NCI-H774 (cell line): ENCODE measurements around the gene MPG.

ENCODE experiments used
- DNase-seq: peaks from one replicate; lab custom pipeline; 2025; lab: John Stamatoyannopoulos, UW

MPG gene

GRCh38 chr16:66309-67182, 11.5 kb upstream of the MPG start:
- DNase-seq, result no peak

GRCh38 chr16:67183-67791, 10.7 kb upstream of the MPG start:
- DNase-seq, result no peak

- DNase-seq, result no peak
These were observed 9.9 kb upstream of the MPG start for GRCh38 chr16:67884-68789.

- DNase-seq, result no peak
These were observed 8.8 kb upstream of the MPG start for GRCh38 chr16:69181-69580.

- DNase-seq, result no peak
These were observed 6.8 kb upstream of the MPG start for GRCh38 chr16:71210-71539.

DNA sequence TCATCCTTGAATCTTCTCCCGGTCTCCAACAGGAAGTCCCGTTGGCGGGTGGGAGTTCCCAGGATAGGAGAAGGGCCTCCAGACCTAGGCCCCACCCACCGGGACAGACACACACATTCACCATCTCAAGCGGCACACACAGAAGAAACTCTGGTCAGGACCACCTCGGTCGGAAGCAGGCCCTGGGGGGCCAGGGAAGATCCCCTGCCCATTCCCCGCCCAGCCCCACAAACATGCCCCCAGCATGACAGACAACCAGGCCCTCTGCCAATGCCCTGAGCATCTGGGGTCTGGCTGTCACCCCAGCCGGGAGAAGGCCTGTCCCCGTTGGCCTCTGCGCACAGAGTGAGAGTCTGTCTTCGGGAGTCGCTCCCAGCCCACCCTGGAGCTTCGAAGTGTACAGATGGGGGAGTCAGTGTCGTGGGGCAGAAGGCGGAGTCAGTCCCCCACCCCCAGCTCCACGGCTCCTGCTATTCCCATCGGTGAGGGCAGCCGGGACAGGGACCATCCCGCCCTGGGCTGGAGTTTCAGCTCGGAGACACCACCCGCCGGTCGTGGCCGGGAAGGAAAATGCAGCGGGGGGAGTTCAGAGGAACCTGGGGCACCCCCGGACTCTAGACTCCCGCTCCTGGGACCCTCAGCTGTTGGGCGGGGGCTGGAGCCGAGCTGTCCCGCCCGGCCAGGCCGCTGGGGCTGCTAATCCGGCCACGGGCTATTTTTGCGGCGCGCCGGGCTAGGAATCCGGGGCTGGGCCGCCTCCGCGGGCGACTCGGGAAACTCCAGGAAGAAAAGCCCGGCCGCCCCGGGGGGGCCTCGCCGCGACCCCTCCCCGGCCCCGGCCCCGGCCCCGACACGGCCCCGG, 6.3 kb upstream of the MPG start:
- DNase-seq, result no peak

GRCh38 chr16:72561-73548, 5.2 kb upstream of the MPG start, which contains the start of gene RHBDF1:
Gene RHBDF1, minus strand, starts transcription at chr16:72631. Its CDS starts 7,616 bp downstream, at chr16:65015.
- DNase-seq, result no peak

DNA sequence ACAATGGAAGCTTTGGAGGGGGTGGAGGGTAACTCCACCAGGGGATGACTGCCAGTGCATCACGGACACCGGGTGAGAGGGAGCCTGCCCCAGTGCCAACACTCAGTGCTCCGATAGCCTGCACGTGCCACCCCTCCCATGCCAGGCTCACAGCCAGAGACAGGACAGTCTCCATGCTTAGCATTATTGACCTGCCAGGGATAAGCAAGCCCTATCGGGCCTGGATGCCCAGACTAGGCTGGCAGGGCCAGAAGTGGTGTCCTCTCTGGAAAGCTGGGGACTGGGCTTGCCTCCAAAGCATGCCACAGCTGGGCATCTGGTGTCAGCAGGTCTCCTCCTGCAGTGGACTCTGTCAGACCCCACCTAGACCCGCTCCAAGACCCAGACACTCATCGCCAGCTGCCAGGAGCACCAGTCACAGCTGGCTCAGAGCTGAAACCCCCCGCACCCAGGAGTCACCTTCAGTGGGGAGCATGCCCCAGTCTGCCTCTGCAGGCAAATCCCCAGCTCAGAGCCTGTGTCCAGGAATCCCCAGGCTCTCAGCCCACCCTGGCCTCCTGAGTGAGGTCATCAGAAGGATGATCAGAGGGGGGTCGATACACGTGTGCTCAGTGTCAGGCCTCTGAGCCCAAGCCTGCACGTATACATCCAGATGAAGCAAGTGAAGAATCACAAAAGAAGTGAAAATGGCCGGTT, 3.8 kb upstream of the MPG start:
- no peak for DNase-seq

DNA sequence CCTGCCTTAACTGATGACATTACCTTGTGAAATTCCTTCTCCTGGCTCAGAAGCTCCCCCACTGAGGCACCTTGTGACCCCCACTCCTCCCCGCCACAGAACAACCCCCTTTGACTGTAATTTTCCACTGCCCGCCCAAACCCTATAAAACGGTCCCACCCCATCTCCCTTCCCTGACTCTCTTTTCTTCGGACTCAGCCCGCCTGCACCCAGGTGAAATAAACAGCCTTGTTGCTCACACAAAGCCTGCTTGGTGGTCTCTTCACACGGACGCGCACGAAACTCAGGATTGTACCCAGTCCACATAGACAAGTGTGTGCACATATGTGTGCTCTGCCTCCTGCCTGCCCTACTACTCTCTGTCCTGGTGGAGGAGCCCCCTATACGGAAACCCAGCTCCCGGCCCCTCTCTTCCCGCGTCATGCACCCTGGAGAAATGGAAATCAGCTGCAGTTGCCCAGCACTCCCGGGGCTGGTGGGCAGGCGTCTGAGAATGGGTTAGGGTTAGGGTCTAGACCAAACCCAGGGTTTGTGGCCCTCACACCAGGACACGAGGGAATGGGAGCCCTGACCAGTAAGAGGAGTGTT, 3.2 kb upstream of the MPG start:
- no peak for DNase-seq

GRCh38 chr16:75580-76501, 2.2 kb upstream of the MPG start:
- no peak for DNase-seq

DNA sequence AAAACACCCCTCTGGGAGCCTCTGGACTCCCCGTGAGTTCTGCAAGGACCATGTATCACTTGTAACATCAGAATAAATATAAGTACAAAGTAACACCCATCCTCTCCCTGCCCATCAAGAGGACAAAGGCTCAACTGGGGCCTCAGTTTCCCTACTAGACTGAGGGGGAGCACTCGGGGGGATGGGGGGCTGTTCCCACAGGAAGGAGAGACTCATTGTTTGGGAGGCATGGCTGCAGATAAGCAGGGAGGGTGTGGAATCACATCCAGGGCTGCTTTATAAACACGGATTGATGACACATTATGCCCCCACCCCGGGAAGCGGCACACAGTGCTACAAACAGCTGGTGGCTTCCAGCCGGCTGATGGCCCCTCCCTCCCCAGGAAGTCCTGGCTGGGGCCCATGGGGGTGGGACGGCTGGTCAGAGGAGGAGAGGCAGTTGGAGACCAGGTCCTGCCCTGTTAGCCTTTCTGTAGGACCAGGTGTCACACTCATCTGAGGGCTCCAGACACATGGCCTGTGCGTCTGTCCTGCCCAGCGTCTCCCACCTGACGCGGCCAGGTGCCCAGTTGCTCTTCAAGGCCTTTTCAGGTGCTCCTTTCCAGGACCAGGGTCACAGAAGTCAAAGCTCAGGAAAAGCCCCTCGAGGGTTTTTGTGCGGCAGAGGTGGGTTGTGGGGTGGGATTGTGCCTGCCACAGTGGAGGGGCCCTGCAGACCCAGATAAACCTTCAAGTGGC, 1.3 kb upstream of the MPG start:
- no peak for DNase-seq

DNA sequence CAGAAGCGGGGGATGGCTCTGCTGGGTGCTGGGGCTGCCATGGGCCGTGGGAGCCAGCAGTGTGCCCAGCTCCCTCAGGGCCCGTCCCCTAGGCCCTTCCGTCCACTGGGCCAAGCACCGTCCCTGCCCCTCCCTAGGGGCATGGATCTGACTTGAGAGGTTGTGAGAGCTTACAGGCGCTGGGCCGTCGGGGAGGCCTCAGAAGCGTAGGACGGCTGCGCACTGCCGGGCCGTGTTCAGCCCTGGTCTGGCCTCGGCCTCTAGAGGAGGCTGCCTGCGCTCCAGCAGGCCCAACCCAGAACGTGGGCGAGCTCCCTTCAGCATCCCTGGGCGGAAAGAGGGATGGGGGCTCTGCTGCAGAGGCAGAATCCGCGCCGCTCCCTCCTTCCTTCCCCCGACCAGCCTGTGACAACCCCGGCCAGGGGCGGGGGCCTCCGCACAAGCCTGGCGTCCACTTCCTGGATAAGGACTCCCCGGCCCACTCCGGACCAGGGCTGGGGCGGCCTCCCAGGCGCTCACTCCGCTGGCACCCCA, 685 bp upstream of the MPG start:
- no peak for DNase-seq

DNA sequence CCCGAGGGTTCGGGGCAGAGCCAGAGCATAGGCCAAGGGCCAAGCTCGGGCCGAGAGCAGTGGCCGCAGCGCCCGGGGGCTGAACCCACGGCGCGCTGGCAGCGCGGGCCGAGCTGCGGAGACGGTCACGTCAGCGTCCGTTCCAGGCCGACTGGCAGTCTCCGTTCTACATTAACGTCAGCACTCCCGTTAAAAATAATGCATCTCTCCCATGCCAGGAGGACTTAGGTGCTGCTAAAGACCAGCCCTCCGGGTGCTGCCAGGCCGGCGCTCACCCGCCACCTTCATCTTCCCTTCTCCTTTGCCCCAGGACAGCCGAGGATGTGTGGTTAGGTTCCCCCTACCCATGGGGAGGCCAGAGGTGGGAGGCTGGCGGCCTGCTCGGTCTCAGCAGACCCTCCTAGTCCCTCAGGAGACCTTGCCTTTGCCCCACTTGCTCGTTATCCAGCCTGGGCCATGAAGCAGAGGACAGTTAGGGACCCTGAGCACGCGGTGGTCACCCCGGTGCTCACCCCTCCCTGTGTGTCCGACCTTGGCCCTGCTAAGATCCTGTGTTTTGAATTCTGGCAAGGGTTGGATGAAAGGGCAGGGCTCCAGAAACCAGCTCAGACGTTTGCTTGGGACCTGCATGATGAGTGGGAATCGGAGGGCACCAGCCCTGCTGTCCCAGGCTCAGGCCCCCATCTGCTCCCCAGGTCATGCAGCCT, 572 bp downstream of the MPG start:
- no peak for DNase-seq

DNA sequence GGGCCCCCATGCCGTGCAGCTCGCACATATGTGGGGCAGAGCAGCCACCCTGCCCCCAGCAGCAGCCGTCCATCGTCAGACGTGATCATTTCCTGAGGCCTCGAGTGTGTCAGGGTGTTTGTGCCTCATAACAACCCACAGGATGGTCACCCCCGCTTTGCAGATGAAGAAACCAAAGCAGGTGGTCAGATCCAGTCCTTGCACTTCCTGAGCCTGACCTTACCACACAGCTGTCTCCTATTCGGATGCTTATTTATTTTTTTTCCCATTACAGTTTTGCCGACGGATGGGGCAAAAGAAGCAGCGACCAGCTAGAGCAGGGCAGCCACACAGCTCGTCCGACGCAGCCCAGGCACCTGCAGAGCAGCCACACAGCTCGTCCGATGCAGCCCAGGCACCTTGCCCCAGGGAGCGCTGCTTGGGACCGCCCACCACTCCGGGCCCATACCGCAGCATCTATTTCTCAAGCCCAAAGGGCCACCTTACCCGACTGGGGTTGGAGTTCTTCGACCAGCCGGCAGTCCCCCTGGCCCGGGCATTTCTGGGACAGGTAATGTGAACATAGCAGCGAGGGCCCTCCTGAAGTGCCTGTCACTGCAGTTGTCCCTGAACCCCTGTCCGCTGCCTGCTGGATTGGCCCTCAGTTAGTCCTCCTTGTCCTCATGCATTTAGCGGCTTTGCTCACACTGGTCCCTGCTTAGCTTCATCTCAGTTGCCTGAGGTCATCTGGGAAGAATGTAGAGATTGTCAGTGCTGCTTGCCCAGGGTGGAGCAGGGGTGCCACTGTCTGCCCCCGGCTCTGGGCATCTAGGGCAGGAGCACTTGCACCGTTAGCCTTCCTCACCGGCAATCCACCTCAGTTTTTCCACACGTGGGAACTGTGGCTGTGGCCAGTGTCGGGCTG, 1.4 kb downstream of the MPG start:
- DNase-seq, result no peak

DNA sequence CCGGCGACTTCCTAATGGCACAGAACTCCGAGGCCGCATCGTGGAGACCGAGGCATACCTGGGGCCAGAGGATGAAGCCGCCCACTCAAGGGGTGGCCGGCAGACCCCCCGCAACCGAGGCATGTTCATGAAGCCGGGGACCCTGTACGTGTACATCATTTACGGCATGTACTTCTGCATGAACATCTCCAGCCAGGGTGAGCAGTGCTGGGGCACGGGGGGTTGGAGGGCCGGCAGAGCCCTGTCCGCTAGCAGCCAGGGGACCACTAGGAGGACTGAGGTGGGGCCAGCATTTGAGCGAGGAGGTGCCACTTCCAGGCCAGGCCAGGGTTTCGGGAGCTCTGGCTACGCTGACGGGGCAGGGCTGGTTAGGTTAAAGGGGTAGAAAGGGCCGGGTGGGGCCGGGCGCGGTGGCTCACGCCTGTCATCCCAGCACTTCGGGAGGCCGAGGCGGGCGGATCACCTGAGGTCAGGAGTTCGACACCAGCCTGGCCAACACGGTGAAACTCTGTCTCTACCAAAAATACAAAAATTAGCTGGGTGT, 5.1 kb downstream of the MPG start:
- DNase-seq, result no peak
